ENCODE results near the gene MFAP2.

The MFAP2 gene

DNA sequence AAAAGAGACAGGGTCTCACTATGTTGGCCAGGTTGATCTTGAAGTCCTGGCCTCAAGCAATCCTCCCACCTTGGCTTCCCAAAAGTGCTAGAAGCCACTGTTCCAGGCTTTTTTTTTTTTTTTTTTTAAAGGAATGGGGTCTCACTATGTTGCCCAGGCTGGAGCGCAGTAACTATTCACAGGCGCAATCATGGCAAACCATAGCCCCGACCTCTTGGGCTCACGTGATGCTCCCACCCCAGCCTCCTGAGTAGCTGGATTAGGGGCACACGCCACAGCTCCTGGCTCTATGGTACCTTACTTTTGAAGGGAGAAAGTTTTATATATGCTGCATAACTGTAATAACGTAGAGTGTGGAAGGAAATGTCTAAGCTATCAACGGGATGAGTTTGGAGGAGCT, 37.0 kb upstream of the MFAP2 start (continued):
- TF ChIP-seq TOX (CRISPR knock-in tag; IDR thresholded peaks at IDR 0.05; ENCODE audit: borderline replicate concordance) (no peak), ZNF565 (CRISPR knock-in tag; conservative IDR thresholded peaks at IDR 0.05; ENCODE audit: low read depth) (no peak), TSHZ2 (CRISPR knock-in tag; IDR thresholded peaks at IDR 0.05) (no peak), TCF4 (CRISPR knock-in tag; IDR thresholded peaks at IDR 0.05; ENCODE audit: borderline replicate concordance) (no peak), GLIS3 (CRISPR knock-in tag; IDR thresholded peaks at IDR 0.05) (no peak), CSDC2 (CRISPR knock-in tag; IDR thresholded peaks at IDR 0.05) (no peak), ISL1 (CRISPR knock-in tag; IDR thresholded peaks at IDR 0.05) (no peak)

- no peak for TF ChIP-seq TOX (CRISPR knock-in tag; IDR thresholded peaks at IDR 0.05; ENCODE audit: borderline replicate concordance)
- TF ChIP-seq, protein P1, sequence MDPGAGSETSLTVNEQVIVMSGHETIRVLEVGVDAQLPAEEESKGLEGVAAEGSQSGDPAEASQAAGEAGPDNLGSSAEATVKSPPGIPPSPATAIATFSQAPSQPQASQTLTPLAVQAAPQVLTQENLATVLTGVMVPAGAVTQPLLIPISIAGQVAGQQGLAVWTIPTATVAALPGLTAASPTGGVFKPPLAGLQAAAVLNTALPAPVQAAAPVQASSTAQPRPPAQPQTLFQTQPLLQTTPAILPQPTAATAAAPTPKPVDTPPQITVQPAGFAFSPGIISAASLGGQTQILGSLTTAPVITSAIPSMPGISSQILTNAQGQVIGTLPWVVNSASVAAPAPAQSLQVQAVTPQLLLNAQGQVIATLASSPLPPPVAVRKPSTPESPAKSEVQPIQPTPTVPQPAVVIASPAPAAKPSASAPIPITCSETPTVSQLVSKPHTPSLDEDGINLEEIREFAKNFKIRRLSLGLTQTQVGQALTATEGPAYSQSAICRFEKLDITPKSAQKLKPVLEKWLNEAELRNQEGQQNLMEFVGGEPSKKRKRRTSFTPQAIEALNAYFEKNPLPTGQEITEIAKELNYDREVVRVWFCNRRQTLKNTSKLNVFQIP (CRISPR knock-in tag; IDR thresholded peaks at IDR 0.05; ENCODE audit: borderline replicate concordance, low read depth), result no peak
- no peak for TF ChIP-seq RARB (CRISPR knock-in tag; IDR thresholded peaks at IDR 0.05)
- TF ChIP-seq PPARA (CRISPR knock-in tag; IDR thresholded peaks at IDR 0.05; ENCODE audit: borderline replicate concordance), result no peak
- TF ChIP-seq, protein P2, sequence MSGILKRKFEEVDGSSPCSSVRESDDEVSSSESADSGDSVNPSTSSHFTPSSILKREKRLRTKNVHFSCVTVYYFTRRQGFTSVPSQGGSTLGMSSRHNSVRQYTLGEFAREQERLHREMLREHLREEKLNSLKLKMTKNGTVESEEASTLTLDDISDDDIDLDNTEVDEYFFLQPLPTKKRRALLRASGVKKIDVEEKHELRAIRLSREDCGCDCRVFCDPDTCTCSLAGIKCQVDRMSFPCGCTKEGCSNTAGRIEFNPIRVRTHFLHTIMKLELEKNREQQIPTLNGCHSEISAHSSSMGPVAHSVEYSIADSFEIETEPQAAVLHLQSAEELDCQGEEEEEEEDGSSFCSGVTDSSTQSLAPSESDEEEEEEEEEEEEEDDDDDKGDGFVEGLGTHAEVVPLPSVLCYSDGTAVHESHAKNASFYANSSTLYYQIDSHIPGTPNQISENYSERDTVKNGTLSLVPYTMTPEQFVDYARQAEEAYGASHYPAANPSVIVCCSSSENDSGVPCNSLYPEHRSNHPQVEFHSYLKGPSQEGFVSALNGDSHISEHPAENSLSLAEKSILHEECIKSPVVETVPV (CRISPR knock-in tag; IDR thresholded peaks at IDR 0.05), result no peak
- TF ChIP-seq, protein P3, sequence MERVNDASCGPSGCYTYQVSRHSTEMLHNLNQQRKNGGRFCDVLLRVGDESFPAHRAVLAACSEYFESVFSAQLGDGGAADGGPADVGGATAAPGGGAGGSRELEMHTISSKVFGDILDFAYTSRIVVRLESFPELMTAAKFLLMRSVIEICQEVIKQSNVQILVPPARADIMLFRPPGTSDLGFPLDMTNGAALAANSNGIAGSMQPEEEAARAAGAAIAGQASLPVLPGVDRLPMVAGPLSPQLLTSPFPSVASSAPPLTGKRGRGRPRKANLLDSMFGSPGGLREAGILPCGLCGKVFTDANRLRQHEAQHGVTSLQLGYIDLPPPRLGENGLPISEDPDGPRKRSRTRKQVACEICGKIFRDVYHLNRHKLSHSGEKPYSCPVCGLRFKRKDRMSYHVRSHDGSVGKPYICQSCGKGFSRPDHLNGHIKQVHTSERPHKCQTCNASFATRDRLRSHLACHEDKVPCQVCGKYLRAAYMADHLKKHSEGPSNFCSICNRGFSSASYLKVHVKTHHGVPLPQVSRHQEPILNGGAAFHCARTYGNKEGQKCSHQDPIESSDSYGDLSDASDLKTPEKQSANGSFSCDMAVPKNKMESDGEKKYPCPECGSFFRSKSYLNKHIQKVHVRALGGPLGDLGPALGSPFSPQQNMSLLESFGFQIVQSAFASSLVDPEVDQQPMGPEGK (CRISPR knock-in tag; IDR thresholded peaks at IDR 0.05; ENCODE audit: borderline replicate concordance), result no peak
- TF ChIP-seq ESRRG (CRISPR knock-in tag; IDR thresholded peaks at IDR 0.05), result no peak
- no peak for TF ChIP-seq ZNF8 (CRISPR knock-in tag; IDR thresholded peaks at IDR 0.05)
- no peak for ATAC-seq
Measured at GRCh38 chr1:17016317-17016661, 35.9 kb upstream of the MFAP2 start.

DNA sequence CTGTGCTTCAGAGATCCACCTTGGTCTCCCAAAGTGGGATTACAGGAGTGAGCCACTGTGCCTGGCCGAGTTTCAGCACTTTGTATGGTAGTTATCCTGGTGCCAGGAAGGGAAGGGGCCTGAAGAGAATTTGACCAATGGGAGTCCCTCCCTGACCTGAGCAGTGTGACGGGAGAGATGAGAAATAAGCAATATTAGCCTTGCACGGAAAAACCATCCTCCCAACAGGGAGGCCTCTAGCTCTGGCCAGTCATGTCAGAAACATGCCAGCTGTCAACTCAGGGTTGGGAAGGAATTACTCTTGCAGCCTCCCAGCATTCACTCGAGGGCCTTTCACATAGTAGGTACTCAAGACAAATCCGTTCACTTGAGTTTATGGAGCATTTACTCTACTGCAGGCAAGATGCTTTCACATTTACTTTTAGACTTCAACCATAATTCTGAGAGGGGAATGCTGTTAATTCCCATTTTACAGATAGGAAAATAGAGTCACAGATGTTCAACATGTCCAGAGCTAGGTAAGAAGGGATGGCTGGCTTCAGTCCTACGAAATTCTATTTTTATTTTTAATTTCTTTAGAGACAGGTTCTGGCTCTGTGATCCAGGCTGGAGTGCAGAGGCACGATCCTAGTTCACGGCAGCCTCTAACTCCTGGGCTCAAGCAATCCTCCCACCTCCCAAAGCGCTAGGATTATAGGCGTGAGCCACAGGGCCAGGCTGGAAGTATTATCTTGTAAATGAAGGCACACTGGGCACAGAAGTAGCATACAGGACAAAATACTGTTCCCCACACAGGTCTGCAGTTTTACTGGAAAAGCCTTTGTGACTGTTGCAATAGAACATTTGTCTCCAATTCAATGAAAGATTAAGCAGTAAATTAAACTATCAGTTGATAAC, 34.5 kb upstream of the MFAP2 start:
- ATAC-seq, result no peak
- TF ChIP-seq, protein P3 (CRISPR knock-in tag; IDR thresholded peaks at IDR 0.05; ENCODE audit: borderline replicate concordance), result no peak
- no peak for TF ChIP-seq ZFP30 (CRISPR knock-in tag; IDR thresholded peaks at IDR 0.05)
- TF ChIP-seq TOX (CRISPR knock-in tag; IDR thresholded peaks at IDR 0.05; ENCODE audit: borderline replicate concordance), result no peak
- no peak for TF ChIP-seq GLIS3 (CRISPR knock-in tag; IDR thresholded peaks at IDR 0.05)
- TF ChIP-seq, protein P4, sequence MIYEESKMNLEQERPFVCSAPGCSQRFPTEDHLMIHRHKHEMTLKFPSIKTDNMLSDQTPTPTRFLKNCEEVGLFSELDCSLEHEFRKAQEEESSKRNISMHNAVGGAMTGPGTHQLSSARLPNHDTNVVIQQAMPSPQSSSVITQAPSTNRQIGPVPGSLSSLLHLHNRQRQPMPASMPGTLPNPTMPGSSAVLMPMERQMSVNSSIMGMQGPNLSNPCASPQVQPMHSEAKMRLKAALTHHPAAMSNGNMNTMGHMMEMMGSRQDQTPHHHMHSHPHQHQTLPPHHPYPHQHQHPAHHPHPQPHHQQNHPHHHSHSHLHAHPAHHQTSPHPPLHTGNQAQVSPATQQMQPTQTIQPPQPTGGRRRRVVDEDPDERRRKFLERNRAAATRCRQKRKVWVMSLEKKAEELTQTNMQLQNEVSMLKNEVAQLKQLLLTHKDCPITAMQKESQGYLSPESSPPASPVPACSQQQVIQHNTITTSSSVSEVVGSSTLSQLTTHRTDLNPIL (CRISPR knock-in tag; IDR thresholded peaks at IDR 0.05; ENCODE audit: low read depth), result no peak
